SU-DHL-6 (cell line): ENCODE data around the gene PSMD3.

ENCODE experiments used
- H2AFZ ChIP-seq: fragments of 200-600 bp; sonication (generic); 2 replicates; pipeline ENCODE4 v1.6.1; 2014; ENCODE audit warnings: low read depth, mild to moderate bottlenecking, moderate library complexity, mixed read lengths, antibody characterized with exemption, low read length; ENCODE audit not compliant: severe bottlenecking
- H3F3A ChIP-seq: fragments of 200-600 bp; shearing (Covaris generic); 2 replicates; pipeline ENCODE4 v1.6.0; 2016; ENCODE audit warnings: antibody characterized with exemption, mild to moderate bottlenecking; ENCODE audit not compliant: insufficient read depth
- H3K27ac ChIP-seq: fragments of 200-600 bp; sonication (generic); 2 replicates; pipeline ENCODE4 v1.5.1; 2016; ENCODE audit warnings: low read depth, mild to moderate bottlenecking, low read length, moderate library complexity, mixed read lengths
- H3K27me3 ChIP-seq: fragments of 200-600 bp; sonication (generic), shearing (Covaris generic); 2 replicates; pipeline ENCODE4 v1.6.0; 2014; ENCODE audit warnings: mild to moderate bottlenecking, low read length
- H3K36me3 ChIP-seq: fragments of 200-600 bp; sonication (generic); 2 replicates; pipeline ENCODE4 v1.6.1; 2014; ENCODE audit warnings: mild to moderate bottlenecking, low read length, mixed read lengths
- H3K4me2 ChIP-seq: fragments of 300-600, 200-600 bp; shearing (Covaris generic), sonication (generic); 2 replicates; pipeline ENCODE4 v1.6.0; 2014; ENCODE audit warnings: low read length, low read depth, mild to moderate bottlenecking; ENCODE audit not compliant: poor library complexity, severe bottlenecking
- H3K4me3 ChIP-seq: fragments of 200-600 bp; sonication (generic); 2 replicates; pipeline ENCODE4 v1.5.1; 2014; ENCODE audit warnings: antibody characterized with exemption, low read length, mild to moderate bottlenecking, mixed read lengths; ENCODE audit not compliant: insufficient read depth, poor library complexity, severe bottlenecking
- H3K79me2 ChIP-seq: fragments of 200-600 bp; sonication (generic); 2 replicates; pipeline ENCODE4 v1.6.1; 2014; ENCODE audit warnings: mild to moderate bottlenecking, low read length, moderate library complexity; ENCODE audit not compliant: insufficient read depth
- H3K9ac ChIP-seq: fragments of 200-600 bp; sonication (generic); 2 replicates; pipeline ENCODE4 v1.7.0; 2014; ENCODE audit warnings: mild to moderate bottlenecking, low read length
- H3K9me2 ChIP-seq: fragments of 200-600 bp; sonication (generic); replicated peaks from 2 replicates; pipeline ENCODE4 v1.6.1; 2014; ENCODE audit warnings: low read length; ENCODE audit not compliant: insufficient read depth
- H3K9me3 ChIP-seq: fragments of 200-600 bp; sonication (generic); 2 replicates; pipeline ENCODE4 v1.6.1; 2014; ENCODE audit warnings: low read length, mixed read lengths; ENCODE audit not compliant: insufficient read depth
- H4K20me1 ChIP-seq: fragments of 200-600 bp; sonication (generic); 2 replicates; pipeline ENCODE4 v1.6.1; 2014; ENCODE audit warnings: low read depth, mild to moderate bottlenecking, antibody characterized with exemption, low read length, moderate library complexity, mixed read lengths
- CTCF ChIP-seq: fragments of 200-600 bp; sonication (generic); IDR thresholded peaks from one replicate; pipeline ENCODE4 v1.5.1; 2017; ENCODE audit warnings: antibody characterized with exemption, mild to moderate bottlenecking, low read length, moderate library complexity; ENCODE audit not compliant: insufficient read depth, poor library complexity, severe bottlenecking
- EZH2phosphoT487 ChIP-seq: fragments of 200-600 bp; sonication (generic), shearing (Covaris generic); conservative IDR thresholded peaks from 2 replicates; pipeline ENCODE4 v1.6.1; 2018; ENCODE audit warnings: mild to moderate bottlenecking, antibody characterized with exemption, low read length, moderate library complexity, mixed read lengths

The PSMD3 gene

GRCh38 chr17:39960524-39961041 lies 20.0 kb upstream of the PSMD3 start:
- Histone ChIP-seq H3K79me2 (no peaks in the 10 kb centered on the region), H3K9me2 (no peaks in the 10 kb centered on the region), H3K27ac (no peak overlapping the region), H3K4me3 (no peak overlapping the region), H3K36me3 (no peaks in the 10 kb centered on the region), H3K9me3 (no peaks in the 10 kb centered on the region), H3K9ac (no peak overlapping the region), H3K27me3 (no peaks in the 10 kb centered on the region), H3K4me2 (no peak overlapping the region), H4K20me1 (no peaks in the 10 kb centered on the region), H2AFZ (no peak overlapping the region), H3F3A (no peaks in the 10 kb centered on the region)
- TF ChIP-seq EZH2phosphoT487 (no peak), CTCF (no peak)

GRCh38 chr17:39962642-39963220 lies 17.9 kb upstream of the PSMD3 start, which contains the start of gene GSDMA:
Gene GSDMA, plus strand, starts transcription at chr17:39963004. Its CDS starts 2,684 bp downstream, at chr17:39965688.
- no peak within 1 kb of the TSS for H2AFZ ChIP-seq
- H3K9ac ChIP-seq: no peak within 1 kb of the TSS
- TF ChIP-seq EZH2phosphoT487 (no peak), CTCF (no peak)
- no peaks in the 10 kb centered on the region for H3K9me2 ChIP-seq
- H3K4me2 ChIP-seq: no peak within 1 kb of the TSS
- H3K27ac ChIP-seq: no peak within 1 kb of the TSS
- no peaks in the 10 kb centered on the region for H3K36me3 ChIP-seq
- H3K4me3 ChIP-seq: no peak within 1 kb of the TSS
- H3K79me2 ChIP-seq: no peaks in the 10 kb centered on the region
- H4K20me1 ChIP-seq: no peaks in the 10 kb centered on the region
- no peaks in the 10 kb centered on the region for H3F3A ChIP-seq
- no peaks in the 10 kb centered on the region for H3K9me3 ChIP-seq
- H3K27me3 ChIP-seq: no peaks in the 10 kb centered on the region

DNA sequence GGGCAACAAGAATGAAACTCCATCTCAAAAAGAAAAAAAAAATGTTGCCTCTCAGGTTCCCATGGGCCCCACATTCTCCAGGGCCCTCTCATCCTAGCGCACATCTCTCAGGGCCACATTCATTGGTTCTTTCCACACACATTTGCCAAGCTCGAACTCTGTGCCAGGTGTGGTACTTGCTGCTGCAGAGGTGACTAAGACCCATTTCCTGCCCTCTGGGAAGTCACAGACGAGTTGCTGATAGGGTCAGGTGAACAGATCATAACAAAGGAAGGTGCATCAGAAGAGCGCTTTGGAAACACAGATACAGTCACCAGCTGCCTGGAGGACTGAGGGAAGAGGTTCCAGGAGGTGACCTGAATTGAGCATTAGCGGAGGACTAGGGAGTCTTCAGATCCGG lies 16.8 kb upstream of the PSMD3 start:
- Histone ChIP-seq H3K9me3 (no peaks in the 10 kb centered on the region), H3K4me3 (no peak overlapping the region), H3K79me2 (no peaks in the 10 kb centered on the region), H3K9ac (no peak overlapping the region), H4K20me1 (no peaks in the 10 kb centered on the region), H3K9me2 (no peaks in the 10 kb centered on the region), H3K27ac (no peak overlapping the region), H3F3A (no peaks in the 10 kb centered on the region), H3K27me3 (no peaks in the 10 kb centered on the region), H2AFZ (no peak overlapping the region), H3K4me2 (no peak overlapping the region), H3K36me3 (no peaks in the 10 kb centered on the region)
- no peak for TF ChIP-seq EZH2phosphoT487
- TF ChIP-seq CTCF: no peak
